ENCODE data around the gene ING3.

DNA sequence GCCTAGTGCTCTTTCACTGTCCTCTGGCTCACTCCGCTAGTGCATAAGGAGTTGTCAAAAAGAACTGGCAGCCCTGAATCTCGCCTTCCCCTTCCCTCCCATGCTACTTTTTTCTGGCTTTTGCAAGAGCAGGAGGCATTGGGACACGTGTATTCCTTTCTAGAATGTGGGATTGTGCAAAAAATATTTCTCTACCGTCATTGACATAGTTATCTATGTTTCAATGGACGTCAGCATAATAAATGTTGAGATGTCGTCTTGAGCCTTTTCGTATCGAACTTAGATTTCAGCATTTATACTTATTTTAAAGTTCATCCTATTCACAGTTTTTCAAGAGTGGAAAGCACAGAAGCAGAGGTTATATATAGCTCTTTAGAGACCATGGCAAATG is 727 bp downstream of the ING3 start:
- TF ChIP-seq CTCF (IDR thresholded peaks at IDR 0.05) (no peak), POLR2A (IDR thresholded peaks at IDR 0.05) (no peak)

Data from adrenal gland (tissue), 5 donors.